Measurements from ENCODE around the gene USH2A.

The USH2A gene

DNA sequence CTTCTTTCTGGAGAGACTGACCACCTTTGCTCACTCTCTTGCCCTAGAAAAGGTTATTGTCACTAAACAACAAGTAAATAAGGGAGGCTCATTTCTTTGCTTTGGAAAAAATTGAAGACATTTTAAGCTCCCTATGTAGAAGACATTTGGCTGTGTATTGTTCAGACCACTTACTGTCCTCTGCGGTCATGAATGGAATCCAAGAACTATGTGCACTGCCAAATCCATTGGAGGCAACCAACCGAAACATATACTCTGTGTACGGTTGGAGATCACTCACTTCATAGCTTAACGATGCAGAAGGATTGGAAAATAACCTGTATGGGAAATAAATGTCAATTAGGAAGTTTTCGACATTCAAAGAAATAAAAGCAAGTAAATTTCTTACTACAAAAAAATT lies 523.3 kb downstream of the USH2A start:
- no peak for DNase-seq

DNA sequence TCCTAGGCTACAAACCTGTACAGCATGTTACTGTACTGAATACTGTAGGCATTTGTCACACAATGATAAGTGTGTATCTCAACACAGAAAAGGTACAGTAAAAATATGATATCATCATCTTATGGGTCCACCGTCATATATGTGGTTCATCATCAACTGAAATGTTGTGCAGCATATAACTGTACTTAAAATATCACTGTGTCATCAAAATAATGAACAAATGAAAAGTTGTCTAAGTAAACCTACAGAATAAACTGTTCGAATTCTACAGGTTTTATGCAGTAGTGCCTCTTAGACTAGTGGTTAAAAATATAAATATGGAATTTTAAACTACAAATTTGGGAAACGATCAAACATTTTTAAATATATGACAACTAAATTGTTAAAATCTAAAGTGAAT lies 527.4 kb downstream of the USH2A start:
- DNase-seq = no peak

DNA sequence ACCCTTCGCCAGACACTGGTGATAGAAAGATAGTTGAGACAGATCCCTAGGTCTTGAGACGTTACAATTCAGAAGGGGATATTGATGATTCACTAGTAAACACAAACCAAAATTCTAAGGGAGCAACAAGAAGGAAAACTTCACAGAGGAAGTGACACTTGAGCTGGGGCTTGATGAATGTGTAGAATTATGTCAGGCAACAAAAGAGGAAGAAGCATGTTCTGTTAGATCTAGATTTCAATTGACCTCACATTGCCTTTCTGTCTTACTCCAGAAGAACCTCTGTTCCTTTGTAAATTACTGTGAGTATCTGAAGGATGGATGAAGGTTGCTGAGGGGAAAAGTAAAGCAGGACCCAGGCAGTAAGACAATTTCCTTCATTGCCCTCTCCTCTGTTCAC lies 528.0 kb downstream of the USH2A start:
- no peak for DNase-seq

DNA sequence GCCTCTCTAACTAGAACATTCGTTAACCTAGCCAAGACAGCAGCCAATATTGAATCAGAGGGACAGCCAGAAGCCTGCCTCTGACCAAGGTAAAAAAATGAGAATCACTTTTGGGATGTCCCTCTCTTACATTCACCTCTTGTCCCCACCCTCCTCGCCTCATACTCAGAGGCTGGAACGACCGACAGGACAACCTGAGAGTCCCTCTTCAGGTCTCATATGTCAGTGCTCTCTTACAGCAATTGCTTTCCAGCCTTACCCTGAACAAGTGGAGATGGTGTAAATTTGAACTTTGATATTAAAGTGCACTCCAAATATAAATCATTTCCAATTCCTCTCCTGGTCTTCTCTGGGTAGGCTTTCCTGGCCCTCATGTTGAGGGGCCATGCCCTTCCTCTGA lies 528.6 kb downstream of the USH2A start:
- DNase-seq = no peak

DNA sequence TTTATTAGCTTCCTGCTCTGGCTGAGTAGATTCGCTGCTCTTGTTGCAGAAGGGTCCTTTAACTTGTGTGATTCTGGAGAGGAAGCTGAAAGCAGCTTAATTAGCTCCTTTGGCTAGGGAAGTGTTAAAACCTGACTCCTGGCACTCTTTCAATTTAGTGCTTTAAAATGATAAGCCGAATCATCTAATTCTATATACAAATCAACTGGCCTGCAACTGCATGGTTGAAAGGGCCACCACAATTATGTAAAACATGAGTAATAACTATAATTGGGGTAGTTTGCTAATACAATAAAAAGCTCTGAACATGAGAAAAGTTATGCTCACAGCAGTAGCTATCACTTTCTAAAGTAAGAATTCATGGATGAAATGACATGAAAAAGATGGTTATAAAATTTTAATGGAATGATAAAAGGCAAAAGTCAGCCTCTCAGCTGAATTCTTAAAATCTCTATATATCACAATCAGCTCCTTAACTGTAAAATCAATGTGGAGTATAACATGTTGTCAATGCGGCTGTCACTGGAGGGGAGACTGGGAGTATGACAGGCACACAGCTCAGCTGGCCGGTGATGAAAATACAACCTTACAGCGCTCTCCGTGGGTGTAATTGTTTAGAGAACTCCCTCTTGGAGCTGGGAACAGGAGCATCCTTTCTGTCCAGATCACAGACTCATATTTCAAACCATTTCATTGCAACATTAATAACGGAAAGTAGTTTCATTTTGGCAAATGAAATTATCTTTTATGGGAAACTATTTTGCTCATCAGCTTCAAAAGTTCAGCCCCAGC lies 531.8 kb downstream of the USH2A start:
- DNase-seq = no peak

DNA sequence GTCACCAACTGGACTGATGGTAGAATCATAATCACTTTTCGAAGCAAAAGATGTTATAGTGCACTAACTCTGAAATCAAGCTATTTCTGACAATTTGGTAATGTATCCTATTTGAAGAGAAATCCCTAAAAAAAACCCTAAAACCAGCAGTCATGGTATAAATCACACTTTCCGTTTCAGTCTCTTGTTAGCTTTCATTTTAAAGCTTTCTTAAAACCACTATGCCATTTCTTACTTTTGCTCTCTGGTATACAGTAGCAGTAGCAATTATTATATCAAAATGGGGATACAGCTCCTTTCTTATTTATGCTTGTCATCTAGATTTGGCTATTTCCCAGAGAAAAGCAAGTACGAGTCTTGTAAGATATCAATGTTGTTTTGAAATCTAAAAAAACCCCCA lies 532.8 kb downstream of the USH2A start:
- no peak for DNase-seq

DNA sequence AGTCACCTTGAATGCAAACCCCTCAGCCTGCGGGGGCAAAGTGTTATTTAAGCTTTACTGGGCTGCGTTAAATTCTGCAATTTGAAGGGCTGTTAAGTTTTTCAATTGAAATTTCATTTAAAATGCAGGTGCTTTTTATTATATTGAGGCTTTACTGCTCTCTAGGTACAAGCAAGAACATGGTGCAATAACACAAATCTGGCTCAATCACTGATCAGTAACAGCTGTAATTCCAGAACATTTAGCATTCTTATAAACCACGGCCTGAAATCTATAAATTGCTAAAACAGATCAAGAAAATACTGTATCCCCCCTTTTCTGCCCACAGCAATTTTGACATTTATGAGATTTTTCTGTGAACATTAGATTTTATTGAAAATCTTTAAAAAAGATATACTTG lies 533.4 kb downstream of the USH2A start:
- DNase-seq = no peak

DNA sequence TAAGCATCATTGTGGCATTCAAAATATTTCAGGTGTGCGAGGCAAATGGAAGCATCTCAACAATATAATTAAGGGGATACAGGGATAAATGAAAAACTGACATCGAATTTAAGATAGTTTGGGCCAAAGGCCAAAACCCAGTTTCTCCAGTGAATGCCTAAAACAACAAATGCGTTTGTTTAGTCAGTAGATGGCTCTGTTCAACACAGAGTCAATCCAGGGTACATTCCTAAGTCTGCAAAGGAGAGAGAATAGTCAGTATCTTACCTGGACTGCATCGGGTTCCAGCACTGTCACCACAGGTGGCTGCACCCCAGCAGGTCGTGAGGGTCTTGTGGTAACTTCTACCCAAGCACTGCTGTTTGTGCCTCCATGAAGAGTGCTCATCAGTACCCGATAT lies 535.1 kb downstream of the USH2A start:
- DNase-seq = no peak

DNA sequence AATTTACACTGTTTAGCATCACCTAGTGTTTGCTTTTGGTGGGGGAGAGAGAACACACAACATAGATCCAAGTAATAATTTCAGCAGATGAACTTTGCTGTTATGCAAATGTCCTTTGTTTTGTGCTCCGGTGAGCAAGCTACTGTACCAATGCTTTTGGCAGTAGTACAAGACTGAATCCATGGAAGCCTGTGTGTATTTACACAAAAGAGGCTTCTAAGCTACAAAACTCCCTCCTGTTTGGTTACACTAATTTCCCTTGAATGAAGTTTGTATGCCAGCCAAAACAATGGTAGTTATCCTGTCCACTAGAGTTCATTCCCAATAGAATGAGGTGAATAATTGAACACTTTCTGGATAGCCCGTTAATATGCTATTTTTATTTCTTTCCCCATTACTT lies 535.6 kb downstream of the USH2A start:
- no peak for DNase-seq

DNA sequence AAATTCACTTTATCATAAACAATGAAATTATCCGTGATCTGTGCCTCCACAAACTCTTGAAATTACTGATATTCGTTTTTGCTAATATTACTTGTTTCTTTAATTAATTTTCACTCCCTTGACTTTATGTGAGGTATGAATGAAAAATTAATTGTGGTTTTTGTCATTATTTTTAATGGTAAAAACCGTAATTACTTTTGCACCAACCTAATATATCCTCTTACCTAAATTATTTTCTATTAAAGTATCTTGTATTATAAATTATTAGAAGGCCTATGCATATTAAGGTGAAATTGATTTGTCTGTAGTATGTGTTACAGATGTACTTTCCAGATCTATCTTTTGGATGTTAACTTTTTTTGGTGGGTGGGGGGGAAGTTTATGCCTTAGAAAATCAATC lies 540.2 kb downstream of the USH2A start:
- no peak for DNase-seq

DNA sequence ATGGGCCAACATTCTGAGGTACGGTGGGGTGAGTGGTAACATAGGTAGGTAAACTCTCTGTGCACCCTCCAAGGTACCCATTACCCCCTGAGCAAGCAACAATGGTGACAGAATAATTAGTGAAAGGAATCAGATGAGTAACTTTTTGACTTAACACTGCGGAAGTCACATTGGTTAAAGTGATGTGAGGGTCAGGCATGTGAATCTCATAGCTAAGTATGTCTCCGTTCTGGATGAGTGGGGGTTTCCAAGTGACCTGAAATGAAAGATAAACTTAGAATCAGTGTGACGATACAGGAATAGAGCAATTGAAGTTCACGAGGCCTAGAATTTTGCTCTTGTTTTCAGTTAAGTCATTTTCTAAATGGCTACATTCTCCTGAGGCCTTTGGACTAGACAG lies 544.4 kb downstream of the USH2A start:
- no peak for DNase-seq

DNA sequence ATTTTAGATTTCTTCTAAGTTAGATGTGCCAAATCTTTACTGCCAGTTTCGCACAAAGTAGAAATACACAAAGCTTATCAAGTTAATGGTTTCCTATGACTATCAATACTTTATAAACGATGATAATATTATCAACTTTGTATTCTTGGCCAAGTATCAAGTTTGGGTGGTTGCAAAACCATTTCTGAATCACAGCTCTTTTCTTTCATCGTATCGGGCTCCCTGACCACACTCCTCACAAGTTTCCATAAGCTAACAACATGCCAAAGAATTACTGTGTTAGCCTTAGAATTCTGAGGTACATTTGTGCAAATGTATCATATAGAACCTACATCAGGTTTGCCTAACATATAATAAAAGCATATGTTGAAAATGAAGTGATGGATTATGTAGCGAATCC lies 545.1 kb downstream of the USH2A start:
- DNase-seq = no peak

DNA sequence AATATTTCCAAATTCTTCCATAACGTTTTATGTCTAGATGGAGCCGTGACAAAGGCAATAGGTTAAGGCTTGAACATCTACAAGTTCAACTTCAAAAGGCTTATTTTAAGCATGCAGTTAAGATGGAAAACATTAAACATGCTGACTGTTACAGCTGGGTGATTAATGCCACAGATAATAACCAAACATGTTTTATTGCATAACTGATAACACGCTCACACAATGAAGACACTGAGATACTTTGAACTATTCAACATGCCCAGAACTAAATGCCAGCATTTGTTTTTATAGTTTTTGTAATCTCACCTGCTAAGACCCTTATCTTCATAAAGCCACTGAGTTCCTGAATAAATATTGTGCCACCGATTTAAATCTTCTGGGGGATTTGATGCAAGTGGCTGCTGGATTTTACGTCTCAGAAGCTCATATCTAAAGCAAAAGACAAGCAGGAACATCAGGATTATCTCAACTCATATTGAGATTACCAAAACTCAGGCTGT lies 545.7 kb downstream of the USH2A start:
- DNase-seq = no peak

DNA sequence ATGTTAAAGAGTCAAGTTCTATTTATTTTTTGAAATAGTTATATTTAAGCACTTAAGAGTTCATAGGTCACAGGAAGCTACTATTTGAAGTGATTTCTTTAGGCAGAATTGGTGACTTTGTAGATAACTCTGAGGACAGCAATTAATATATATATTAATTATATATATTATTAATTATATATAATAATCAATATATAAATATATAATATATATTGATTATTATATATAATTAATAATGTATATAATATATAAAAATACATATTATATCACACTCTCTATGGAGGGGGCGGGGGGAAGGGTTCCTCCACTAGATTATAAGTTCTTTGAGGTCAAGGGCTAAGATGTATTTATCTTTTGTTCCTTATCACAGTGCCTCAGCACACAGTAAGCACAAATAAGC lies 547.5 kb downstream of the USH2A start:
- DNase-seq = no peak

DNA sequence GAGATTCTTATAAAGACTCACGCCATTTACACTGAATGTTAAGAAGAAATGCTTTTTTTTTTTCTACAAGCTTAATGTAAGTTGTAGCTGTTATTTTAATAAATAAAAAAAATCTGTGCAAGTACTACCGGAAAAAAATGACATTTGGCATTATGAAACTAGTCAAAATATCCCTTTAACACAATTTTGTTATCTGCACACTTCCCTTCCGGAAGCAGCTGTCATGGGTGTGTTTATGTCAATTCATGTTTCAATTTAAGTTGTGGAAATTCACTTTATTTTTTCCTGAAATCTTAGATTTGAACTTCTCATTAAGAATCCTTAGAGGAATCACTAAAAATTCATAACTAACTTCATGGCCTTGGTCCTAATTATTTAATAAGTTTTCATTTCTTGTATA lies 548.0 kb downstream of the USH2A start:
- no peak for DNase-seq

DNA sequence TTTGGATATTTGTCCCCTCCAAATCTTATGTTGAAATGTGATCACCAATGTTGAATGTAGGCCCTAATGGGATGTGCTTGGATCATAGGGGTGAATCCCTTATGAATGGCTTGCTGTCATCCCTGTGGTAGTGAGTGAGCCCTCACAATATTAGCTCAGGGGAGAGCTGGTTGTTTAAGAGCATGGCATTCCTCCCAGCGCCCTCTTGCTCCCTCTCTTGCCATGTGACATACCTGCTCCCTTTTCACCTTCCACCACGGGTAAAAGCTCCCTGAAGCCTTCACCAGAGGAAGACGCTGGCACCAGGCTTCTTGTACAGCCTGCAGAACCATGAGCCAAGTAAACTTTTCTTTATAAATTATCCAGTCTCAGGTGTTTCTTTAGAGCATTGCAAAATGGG lies 550.6 kb downstream of the USH2A start:
- DNase-seq = no peak

DNA sequence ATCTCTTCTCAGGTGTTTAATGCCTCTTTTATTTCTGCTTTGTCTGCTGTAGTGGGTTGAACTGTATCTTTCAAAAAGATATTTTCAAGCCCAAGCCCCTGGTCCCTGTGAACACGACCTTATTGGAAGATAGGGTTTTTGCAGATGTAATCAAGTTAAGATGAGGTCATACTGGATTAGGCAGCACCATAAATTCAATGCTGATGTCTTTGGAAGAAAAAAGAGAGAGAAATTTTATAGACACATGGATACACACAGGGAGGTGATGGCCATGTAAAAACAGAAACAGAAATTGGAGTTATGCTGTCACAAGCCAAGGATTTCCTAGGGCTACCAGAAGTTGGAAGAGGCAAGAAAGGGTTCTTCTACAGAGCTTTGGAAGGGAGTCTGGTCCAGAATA lies 554.7 kb downstream of the USH2A start:
- no peak for DNase-seq

DNA sequence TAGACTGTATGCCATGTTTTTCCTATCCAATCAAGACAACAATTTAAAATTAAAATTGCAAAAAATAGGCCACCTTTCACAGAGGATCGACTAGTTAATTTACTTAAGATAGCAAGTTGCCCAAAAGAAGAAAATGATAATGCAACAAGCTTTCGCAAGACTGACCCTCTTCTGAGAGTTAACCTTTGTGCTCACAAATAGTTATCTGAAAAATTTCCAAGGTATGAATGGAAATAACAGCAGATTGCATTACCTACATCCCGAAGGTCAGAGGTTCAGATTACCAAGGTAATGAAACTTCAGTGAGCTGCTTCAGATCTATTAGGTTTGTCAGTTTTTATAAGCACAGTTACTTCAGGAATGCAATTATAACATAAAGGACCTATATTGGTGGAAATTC lies 558.2 kb downstream of the USH2A start:
- no peak for DNase-seq

DNA sequence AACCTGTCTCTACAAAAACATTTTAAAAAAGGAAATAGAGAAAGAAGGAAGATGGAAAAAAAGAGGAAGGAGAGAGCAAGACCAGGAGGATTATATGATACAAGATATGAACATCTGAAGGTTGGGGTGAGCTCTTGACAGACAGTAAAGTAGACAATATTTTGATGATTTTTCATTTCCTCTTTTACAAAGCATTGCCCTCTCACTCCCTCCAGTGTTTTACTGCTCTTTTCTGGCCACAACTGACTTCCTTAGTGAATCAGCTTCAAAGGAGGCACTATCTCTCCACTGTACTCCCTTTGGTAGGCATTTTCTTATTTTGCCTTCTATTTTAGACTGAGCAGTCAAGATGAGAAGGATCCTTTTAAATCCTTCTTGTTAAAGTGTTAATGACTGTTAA lies 559.5 kb downstream of the USH2A start:
- DNase-seq = no peak

DNA sequence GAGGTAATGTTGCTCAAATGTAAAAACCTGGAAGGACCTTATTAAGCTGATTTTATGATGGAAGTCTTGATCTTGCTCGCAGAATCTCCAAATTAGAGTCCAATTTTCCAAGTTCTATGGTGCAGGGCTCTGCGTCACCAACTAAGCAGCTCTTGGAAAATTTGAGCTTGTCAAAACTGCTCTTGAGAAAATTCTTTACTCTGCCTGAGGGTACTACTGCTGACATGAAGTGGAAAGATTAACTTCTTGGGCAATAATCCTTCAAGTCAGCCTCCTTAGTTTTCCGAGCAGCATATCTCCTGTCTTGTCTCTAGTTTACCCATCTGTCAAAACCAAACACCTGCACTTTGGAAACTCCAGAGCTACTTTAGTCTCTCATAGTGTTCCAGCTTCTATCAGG lies 562.4 kb downstream of the USH2A start:
- DNase-seq = no peak

DNA sequence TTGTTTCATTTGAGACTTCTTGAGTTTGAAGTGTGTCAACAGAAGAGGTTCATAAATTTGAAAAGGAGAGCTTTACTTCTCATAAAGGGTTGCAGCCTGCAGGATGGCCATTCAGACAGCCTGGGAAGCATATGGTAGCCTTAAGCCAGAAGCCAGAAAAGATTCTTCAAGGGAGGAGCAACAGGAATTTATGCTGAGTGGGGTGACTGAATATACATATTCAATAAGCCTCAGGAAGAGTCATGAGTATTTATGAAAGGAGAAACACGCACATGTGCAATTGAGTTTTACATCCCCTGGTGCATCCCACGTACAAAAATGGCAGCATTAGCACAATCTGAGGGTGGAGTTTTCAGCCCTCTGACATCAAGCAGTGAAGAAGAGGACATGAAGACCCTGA lies 565.9 kb downstream of the USH2A start:
- DNase-seq = no peak

DNA sequence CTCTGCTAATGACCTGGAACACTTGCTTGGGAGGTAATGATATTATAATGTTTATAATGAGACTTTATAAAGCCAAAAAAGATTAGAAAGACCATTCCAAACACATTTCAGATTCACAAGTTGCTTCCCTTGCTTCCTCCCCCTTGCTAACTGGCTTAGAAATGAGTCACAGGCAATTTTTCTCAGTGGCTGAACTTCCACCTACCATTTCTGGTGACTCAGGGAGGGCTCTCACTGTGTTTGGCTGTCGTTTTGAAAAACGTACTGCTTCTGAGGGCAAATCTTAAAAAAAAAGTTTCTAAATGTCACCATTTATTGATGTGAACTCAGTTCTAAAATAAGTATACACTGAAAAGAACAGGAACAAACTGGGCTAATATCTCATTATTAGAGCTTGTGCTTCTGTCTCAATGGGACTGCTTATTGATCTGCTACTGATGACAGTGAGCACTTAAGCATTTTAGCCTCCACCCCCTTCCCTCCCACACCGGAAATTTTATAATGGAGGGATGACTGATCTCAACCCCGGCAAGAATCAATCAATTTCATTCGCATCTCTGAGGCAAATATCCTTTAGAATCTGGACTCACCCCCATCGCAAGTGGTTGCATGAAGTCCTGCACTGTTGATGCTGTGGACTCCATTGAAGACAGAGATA lies 577.9 kb downstream of the USH2A start:
- no peak for DNase-seq

DNA sequence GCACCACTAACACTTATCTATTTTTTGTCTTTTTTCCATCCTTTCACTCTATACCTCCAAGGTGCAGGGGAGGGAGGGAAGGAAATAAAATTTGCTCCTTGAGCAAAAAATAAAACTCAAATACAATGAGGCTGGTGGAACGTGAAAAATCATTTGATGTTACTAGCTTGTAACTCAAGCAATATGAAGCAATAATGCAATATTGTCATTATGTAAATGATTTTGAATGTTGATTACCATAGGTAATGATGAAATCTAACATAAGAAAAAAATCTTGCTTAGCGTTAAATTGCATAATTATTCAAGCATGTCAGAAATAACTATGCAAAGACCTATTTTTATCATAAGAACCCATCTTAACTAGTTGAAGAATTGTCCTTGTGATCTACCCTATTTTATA lies 578.5 kb downstream of the USH2A start:
- no peak for DNase-seq

DNA sequence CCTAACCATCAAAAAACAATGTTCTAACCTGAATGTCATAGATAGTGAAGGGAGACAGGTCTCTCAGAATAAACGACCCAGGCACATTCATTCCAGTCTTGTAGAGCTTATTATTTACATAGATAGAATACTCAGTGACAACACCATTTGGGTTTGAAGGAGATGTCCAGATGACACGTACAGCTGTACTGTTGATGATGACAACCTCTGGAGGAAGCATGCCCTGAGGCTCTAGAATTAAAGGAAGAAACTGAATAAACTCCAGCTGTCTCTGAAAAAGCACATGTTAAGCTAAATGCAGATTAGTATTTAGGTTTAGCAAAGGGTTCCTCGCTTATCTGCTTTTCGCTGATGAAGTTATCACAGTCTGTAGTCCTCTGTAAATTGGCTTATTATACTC lies 579.0 kb downstream of the USH2A start:
- DNase-seq = no peak

DNA sequence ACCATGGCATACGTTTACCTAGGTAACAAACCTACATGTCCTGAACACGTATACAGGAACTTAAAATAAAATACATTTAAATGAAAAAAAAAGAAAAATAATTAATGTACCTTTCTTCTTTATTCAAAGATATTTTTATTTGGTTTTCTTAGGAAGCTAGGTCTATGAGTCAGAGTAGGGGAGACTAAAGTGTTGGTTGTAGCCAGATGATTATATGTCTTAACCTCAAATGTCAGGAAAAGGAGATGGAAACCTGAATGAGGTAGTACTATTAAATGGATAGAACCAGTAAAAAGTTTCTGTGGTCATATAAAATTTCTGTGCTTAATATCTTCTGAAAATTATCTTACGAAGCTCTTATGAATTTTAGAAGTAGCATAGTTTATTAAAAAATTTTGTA lies 580.3 kb downstream of the USH2A start:
- no peak for DNase-seq

Measured in activated naive CD4-positive, alpha-beta T cell (primary cell).